Measurements from ENCODE around the gene NAV1. TPM values are rescaled to one million over a fixed set of nuclear protein-coding genes. Genes with fewer than 3 reads are reported as not detected.

NAV1 gene
- total and polyA plus RNA-seq, 2 of the 8 experiments (the other 6 are each of a cell fraction or from before 2014, with no cell fraction given) = 9.9 to 42.7 TPM

- Histone ChIP-seq H2BK120ac (replicated peaks; ENCODE audit: low read depth, low read length) (no peak overlapping the region), H3K4me2 (ENCODE audit: insufficient read depth in 1 of 2, low read depth in 2 of 2, low read length in 2 of 2) (no peak overlapping the region), H3K56ac (replicated peaks; ENCODE audit: insufficient read length, low read depth, low read length) (no peak overlapping the region), H3K4ac (replicated peaks; ENCODE audit: insufficient read length, low read depth, low read length) (no peak overlapping the region), H3K9ac (replicated peaks in 1 of 4; ENCODE audit: extremely low read depth in 1 of 4, low read depth in 3 of 4, low read length in 3 of 4) (no peak overlapping the region), H3K79me1 (ENCODE audit: low read depth, low read length) (no peaks in the 10 kb centered on the region), H2BK5ac (ENCODE audit: low read depth, low read length) (no peak overlapping the region), H4K20me1 (replicated peaks in 1 of 2; ENCODE audit: control insufficient read depth in 1 of 2, insufficient read depth in 2 of 2, low read length in 2 of 2) (no peaks in the 10 kb centered on the region), H4K8ac (ENCODE audit: extremely low read depth, insufficient read depth, low read length) (no peak overlapping the region; the same call in 1 of the 2 replicates), H3K27ac (ENCODE audit: low read depth, low read length) (no peak overlapping the region), H2AFZ (ENCODE audit: low read length) (no peak overlapping the region), H3K4me1 (replicated peaks in 1 of 4; ENCODE audit: control insufficient read depth in 3 of 4, insufficient read depth in 4 of 4, low read length in 3 of 4) (peaks cover 0 to 2% (median 2%) of the 10 kb centered on the region in 4 experiments; a peak in 2 of 7 replicates), H4K91ac (replicated peaks; ENCODE audit: insufficient read length, low read length) (no peak overlapping the region), H2BK20ac (ENCODE audit: low read length) (no peak overlapping the region), H2AK5ac (ENCODE audit: low read depth, low read length) (no peak overlapping the region), H3K79me2 (ENCODE audit: control insufficient read depth in 1 of 2, insufficient read depth in 2 of 2, low read length in 2 of 2) (no peaks in the 10 kb centered on the region), H2BK12ac (ENCODE audit: low read depth, low read length) (no peak overlapping the region), H3K36me3 (ENCODE audit: control insufficient read depth in 2 of 4, insufficient read depth in 4 of 4, low read length in 3 of 4) (no peaks in the 10 kb centered on the region), H3K23me2 (ENCODE audit: low read depth, low read length) (no peaks in the 10 kb centered on the region; the same call in 1 of the 2 replicates), H3K27me3 (replicated peaks in 1 of 4; ENCODE audit: control insufficient read depth in 3 of 4, extremely low read depth in 1 of 4, insufficient read depth in 3 of 4, low read length in 3 of 4) (no peaks in the 10 kb centered on the region), H2BK15ac (ENCODE audit: low read length) (no peak overlapping the region), H3K23ac (ENCODE audit: insufficient read length) (no peak overlapping the region), H4K5ac (ENCODE audit: insufficient read length, low read depth, low read length) (no peak overlapping the region), H3K18ac (ENCODE audit: extremely low read depth, low read length) (no peak overlapping the region), H3K9me3 (ENCODE audit: insufficient read depth in 2 of 2, low read depth in 1 of 2, low read length in 1 of 2) (no peaks in the 10 kb centered on the region), H3K14ac (ENCODE audit: insufficient read length) (no peak overlapping the region), H3K4me3 (ENCODE audit: extremely low read depth in 1 of 4, insufficient read depth in 2 of 4, low read depth in 3 of 4, low read length in 4 of 4) (no peak overlapping the region)
- WGBS, 2 experiments (ENCODE audit: extremely low coverage in 1 of 2, insufficient coverage in 1 of 2, insufficient read length in 1 of 2, insufficient replicate concordance in 2 of 2, low coverage in 1 of 2, low lambda C conversion rate in 2 of 2, missing lambda C conversion rate in 1 of 2) = 85% methylated on average over 3 of the region's 3 CpGs; no CpG with 5 or more reads in 1 of the 2 experiments
- DNase-seq (ENCODE audit: low read depth in 1 of 2, low spot score in 2 of 2) (no peak), FAIRE-seq (no peak)
- POLR2A ChIA-PET (ENCODE audit: partially characterized antibody) = interaction anchor here (0.6 kb wide), 1 partner anchor 22 kb away, joined by 3 read pairs; no protein-coding TSS in a partner anchor
- TF ChIP-seq FOSL1 (IDR thresholded peaks at IDR 0.05; ENCODE audit: insufficient read depth, low read depth, low read length) = no peak
- TF ChIP-seq SIX5 (IDR thresholded peaks at IDR 0.05; ENCODE audit: low read depth, low read length) = no peak
- no peak for TF ChIP-seq BACH1 (IDR thresholded peaks at IDR 0.05; ENCODE audit: low read length)
- TF ChIP-seq NANOG (IDR thresholded peaks at IDR 0.05; ENCODE audit: insufficient read depth, low read depth, low read length, poor library complexity, severe bottlenecking) = no peak
- no peak for TF ChIP-seq TBP (IDR thresholded peaks at IDR 0.05; ENCODE audit: low read depth, low read length)
- TF ChIP-seq RXRA (IDR thresholded peaks at IDR 0.05; ENCODE audit: insufficient read depth, low read depth, low read length) = no peak
- CTCF ChIA-PET (ENCODE audit: partially characterized antibody) = interaction anchor here (1.0 to 43.8 kb wide), 12 partner anchors 9 to 271 kb away, joined by 3 to 929 read pairs (median 5); partner anchors contain the start of gene CSRP1
Observed at GRCh38 chr1:201551096-201551495, 12.2 kb downstream of the NAV1 start.

Measured in H1 (cell line).